Measurements from ENCODE around the gene LMF1. TPM values are rescaled to one million over a fixed set of nuclear protein-coding genes. Genes with fewer than 3 reads are reported as not detected.

LMF1 gene
- total RNA-seq, 1 donor from 2014 or later: 26.9 TPM

GRCh38 chr16:892536-893255 lies 78.1 kb downstream of the LMF1 start:
- no peak for DNase-seq (ENCODE audit: low spot score in 2 of 2)
- no peak overlapping the region for H3K27ac ChIP-seq
- TF ChIP-seq CTCF (IDR thresholded peaks at IDR 0.05): no peak
- no peaks in the 10 kb centered on the region for H3K4me1 ChIP-seq
- H3K27me3 ChIP-seq: no peaks in the 10 kb centered on the region
- peaks cover 24 to 25% of the 10 kb centered on the region in 2 donors for H3K36me3 ChIP-seq
- no peak overlapping the region for H3K4me3 ChIP-seq
- no peaks in the 10 kb centered on the region for H3K9me3 ChIP-seq
- intact Hi-C loops (cut with DNase I): no loop called here

GRCh38 chr16:892006-892405 lies 78.8 kb downstream of the LMF1 start:
- H3K27me3 ChIP-seq: no peaks in the 10 kb centered on the region
- DNase-seq (ENCODE audit: low spot score in 2 of 2): no peak
- H3K4me3 ChIP-seq: no peak overlapping the region
- intact Hi-C loops (cut with DNase I): no loop called here
- no peak for TF ChIP-seq CTCF (IDR thresholded peaks at IDR 0.05)
- no peaks in the 10 kb centered on the region for H3K9me3 ChIP-seq
- no peaks in the 10 kb centered on the region for H3K4me1 ChIP-seq
- H3K27ac ChIP-seq: no peak overlapping the region
- peaks cover 25 to 28% of the 10 kb centered on the region in 2 donors for H3K36me3 ChIP-seq

- intact Hi-C loops (cut with DNase I): no loop called here
- Histone ChIP-seq H3K4me3 (no peak overlapping the region), H3K27ac (no peak overlapping the region), H3K36me3 (peaks cover 25 to 28% of the 10 kb centered on the region in 2 donors), H3K9me3 (no peaks in the 10 kb centered on the region), H3K27me3 (no peaks in the 10 kb centered on the region), H3K4me1 (no peaks in the 10 kb centered on the region)
- TF ChIP-seq CTCF (IDR thresholded peaks at IDR 0.05): no peak
- DNase-seq (ENCODE audit: low spot score in 2 of 2): no peak
These were observed 79.4 kb downstream of the LMF1 start for GRCh38 chr16:891353-891740.

- Histone ChIP-seq H3K4me3 (no peak overlapping the region), H3K4me1 (no peaks in the 10 kb centered on the region), H3K36me3 (peaks cover 25 to 28% of the 10 kb centered on the region in 2 donors), H3K27me3 (no peaks in the 10 kb centered on the region), H3K27ac (no peak overlapping the region), H3K9me3 (peaks cover 0 to 5% of the 10 kb centered on the region in 2 donors)
- no peak for DNase-seq (ENCODE audit: low spot score in 2 of 2)
- intact Hi-C loops (cut with DNase I): no loop called here
- no peak for TF ChIP-seq CTCF (IDR thresholded peaks at IDR 0.05)
These were observed 80.0 kb downstream of the LMF1 start for GRCh38 chr16:890716-891352.

GRCh38 chr16:890217-890616 lies 80.6 kb downstream of the LMF1 start:
- no peak overlapping the region for H3K27ac ChIP-seq
- intact Hi-C loops (cut with DNase I): no loop called here
- H3K4me1 ChIP-seq: no peaks in the 10 kb centered on the region
- peaks cover 0 to 8% of the 10 kb centered on the region in 2 donors for H3K9me3 ChIP-seq
- H3K4me3 ChIP-seq: no peak overlapping the region
- no peaks in the 10 kb centered on the region for H3K27me3 ChIP-seq
- no peak for DNase-seq (ENCODE audit: low spot score in 2 of 2)
- no peak for TF ChIP-seq CTCF (IDR thresholded peaks at IDR 0.05)
- peaks cover 28% of the 10 kb centered on the region in 2 donors for H3K36me3 ChIP-seq

Measured in ascending aorta (tissue), 2 donors.